ENCODE measurements around the gene DAPK2. TPM values are rescaled to one million over a fixed set of nuclear protein-coding genes. Genes with fewer than 3 reads are reported as not detected.

DAPK2 gene
- total RNA-seq, 1 donor from 2014 or later: 2.6 TPM

GRCh38 chr15:64004056-64004455, 42.2 kb downstream of the DAPK2 start:
- peaks cover 3% of the 10 kb centered on the region for H3K9me3 Mint-ChIP-seq
- H3K27me3 Mint-ChIP-seq (ENCODE audit: low read depth): peaks cover 8% of the 10 kb centered on the region
- no peak overlapping the region for H3K27ac Mint-ChIP-seq
- TF ChIP-seq CTCF (IDR thresholded peaks at IDR 0.05; ENCODE audit: unreplicated experiment): no peak
- no peaks in the 10 kb centered on the region for H3K36me3 Mint-ChIP-seq
- H3K4me1 Mint-ChIP-seq: peaks cover 3% of the 10 kb centered on the region
- no peak overlapping the region for H3K4me3 Mint-ChIP-seq
- DNase-seq (ENCODE audit: low spot score in 2 of 2, unreplicated experiment in 2 of 2): no peak

GRCh38 chr15:64003182-64003581, 43.1 kb downstream of the DAPK2 start:
- peaks cover 3% of the 10 kb centered on the region for H3K4me1 Mint-ChIP-seq
- H3K9me3 Mint-ChIP-seq: peaks cover 3% of the 10 kb centered on the region
- H3K27me3 Mint-ChIP-seq (ENCODE audit: low read depth): peaks cover 8% of the 10 kb centered on the region

GRCh38 chr15:64001148-64001547, 45.1 kb downstream of the DAPK2 start:
- Mint-ChIP-seq H3K27ac (no peak overlapping the region), H3K36me3 (no peaks in the 10 kb centered on the region)
- no peak for TF ChIP-seq CTCF (IDR thresholded peaks at IDR 0.05; ENCODE audit: unreplicated experiment)

More at GRCh38 chr15:64003182-64003581, 43.1 kb downstream of the DAPK2 start:
- Mint-ChIP-seq H3K27ac (no peak overlapping the region), H3K4me3 (no peak overlapping the region), H3K36me3 (no peaks in the 10 kb centered on the region)
- no peak for TF ChIP-seq CTCF (IDR thresholded peaks at IDR 0.05; ENCODE audit: unreplicated experiment)
- DNase-seq (ENCODE audit: low spot score in 2 of 2, unreplicated experiment in 2 of 2): no peak

GRCh38 chr15:64000183-64000951, 45.9 kb downstream of the DAPK2 start:
- Mint-ChIP-seq H3K36me3 (no peaks in the 10 kb centered on the region), H3K4me1 (peaks cover 3% of the 10 kb centered on the region), H3K9me3 (no peaks in the 10 kb centered on the region), H3K27ac (no peak overlapping the region), H3K27me3 (ENCODE audit: low read depth) (peaks cover 2% of the 10 kb centered on the region), H3K4me3 (no peak overlapping the region)
- no peak for TF ChIP-seq CTCF (IDR thresholded peaks at IDR 0.05; ENCODE audit: unreplicated experiment)
- no peak for DNase-seq (ENCODE audit: low spot score in 2 of 2, unreplicated experiment in 2 of 2)

More at GRCh38 chr15:64001148-64001547, 45.1 kb downstream of the DAPK2 start:
- H3K27me3 Mint-ChIP-seq (ENCODE audit: low read depth): peaks cover 2% of the 10 kb centered on the region
- peaks cover 3% of the 10 kb centered on the region for H3K4me1 Mint-ChIP-seq
- DNase-seq (ENCODE audit: low spot score in 2 of 2, unreplicated experiment in 2 of 2): no peak
- no peaks in the 10 kb centered on the region for H3K9me3 Mint-ChIP-seq
- no peak overlapping the region for H3K4me3 Mint-ChIP-seq

- TF ChIP-seq CTCF (IDR thresholded peaks at IDR 0.05; ENCODE audit: unreplicated experiment): no peak
Measured at GRCh38 chr15:63999177-63999576, 47.1 kb downstream of the DAPK2 start.

More at GRCh38 chr15:63999177-63999576, 47.1 kb downstream of the DAPK2 start:
- no peaks in the 10 kb centered on the region for H3K9me3 Mint-ChIP-seq
- peaks cover 2% of the 10 kb centered on the region for H3K27me3 Mint-ChIP-seq (ENCODE audit: low read depth)
- no peak for DNase-seq (ENCODE audit: low spot score in 2 of 2, unreplicated experiment in 2 of 2)
- H3K4me3 Mint-ChIP-seq: no peak overlapping the region
- no peak overlapping the region for H3K27ac Mint-ChIP-seq
- no peaks in the 10 kb centered on the region for H3K36me3 Mint-ChIP-seq
- peaks cover 3% of the 10 kb centered on the region for H3K4me1 Mint-ChIP-seq
